K562 (cell line): Measurements from ENCODE around the gene SLK. TPM values are rescaled to one million over a fixed set of nuclear protein-coding genes. Genes with fewer than 3 reads are reported as not detected.

Experiments
- ARHGAP35 ChIP-seq: fragments of 450-650 bp; IDR thresholded peaks from 2 replicates; pipeline ENCODE4 v1.6.1; 2018; ENCODE audit not compliant: partially characterized antibody
- DDX20 ChIP-seq: fragments of 450-650 bp; IDR thresholded peaks from 2 replicates; pipeline ENCODE4 v1.6.1; 2016; ENCODE audit warnings: missing genetic modification characterization, low read depth, mild to moderate bottlenecking, missing compliant biosample characterization, moderate library complexity
- FOXA3 ChIP-seq, 2 experiments: fragments of 450-650 bp in 1 of 2; sonication (generic) in 1 of 2; formaldehyde crosslinking; IDR thresholded peaks in 1 of 2; conservative IDR thresholded peaks in 1 of 2; 2 replicates each; pipeline versions ENCODE4 v1.4.0 to v1.8.0; 2020 to 2022; ENCODE audit warnings: mild to moderate bottlenecking in 2 of 2, missing genetic modification reagents in 1 of 2
- FOXK2 ChIP-seq, 2 experiments: fragments of 450-650 bp; IDR thresholded peaks in 1 of 2; conservative IDR thresholded peaks in 1 of 2; 2 replicates each; pipeline ENCODE4 v1.6.1; 2016; ENCODE audit warnings: low read depth in 2 of 2, mild to moderate bottlenecking in 1 of 2
- KAT8 ChIP-seq: fragments of 450-650 bp; IDR thresholded peaks from 2 replicates; pipeline ENCODE4 v1.6.1; 2016; ENCODE audit warnings: low read depth, mild to moderate bottlenecking
- KHSRP ChIP-seq: fragments of 450-650 bp; IDR thresholded peaks from 2 replicates; pipeline ENCODE4 v1.6.1; 2017
- MEIS2 ChIP-seq: fragments of 450-650 bp; IDR thresholded peaks from 2 replicates; pipeline ENCODE4 v1.6.1; 2014; ENCODE audit warnings: mild to moderate bottlenecking; ENCODE audit not compliant: partially characterized antibody
- MTA3 ChIP-seq: fragments of 450-650 bp; formaldehyde crosslinking; IDR thresholded peaks from 2 replicates; pipeline ENCODE4 v1.6.1; 2017; ENCODE audit warnings: mild to moderate bottlenecking, borderline replicate concordance
- NCOA6 ChIP-seq: fragments of 450-650 bp; IDR thresholded peaks from 2 replicates; pipeline ENCODE4 v1.6.1; 2017; ENCODE audit warnings: mild to moderate bottlenecking
- RAD21 ChIP-seq, 2 experiments: fragments of 250-450 bp in 1 of 2; fragments of 450-650 bp in 1 of 2; sonication (Bioruptor Pico) in 1 of 2; formaldehyde crosslinking in 1 of 2; IDR thresholded peaks in 1 of 2; conservative IDR thresholded peaks in 1 of 2; 2 replicates each; pipeline versions ENCODE4 v1.4.0 to v1.8.0; 2020 to 2022; ENCODE audit warnings: mild to moderate bottlenecking in 2 of 2, moderate library complexity in 1 of 2
- TBP ChIP-seq: optimal IDR thresholded peaks from 2 replicates; pipeline ENCODE3; 2011; ENCODE audit warnings: low read depth, low read length, improper control_type of control experiment
- TCF7L2 ChIP-seq: fragments of 150-350 bp; IDR thresholded peaks from 2 replicates; pipeline ENCODE4 v1.6.1; 2016; ENCODE audit warnings: low read depth, mild to moderate bottlenecking, low read length, moderate library complexity
- ZNF324 ChIP-seq: fragments of 250-450 bp; sonication (Bioruptor Pico); IDR thresholded peaks from 2 replicates; pipeline ENCODE4 v1.4.0; 2020; ENCODE audit warnings: mild to moderate bottlenecking
- ZNF395 ChIP-seq: fragments of 200-800 bp; sonication (Bioruptor generic); IDR thresholded peaks from 2 replicates; pipeline ENCODE4 v1.6.1; 2017; ENCODE audit warnings: missing genetic modification characterization, missing compliant biosample characterization
- ZNF586 ChIP-seq: fragments of 450-650 bp; formaldehyde crosslinking; conservative IDR thresholded peaks from 2 replicates; pipeline ENCODE4 v1.4.0; 2020; ENCODE audit warnings: mild to moderate bottlenecking, moderate library complexity
- ZNF76 ChIP-seq: fragments of 250-450 bp; sonication (Bioruptor Pico); IDR thresholded peaks from 2 replicates; pipeline ENCODE4 v1.4.0; 2020; ENCODE audit warnings: mild to moderate bottlenecking, moderate library complexity, borderline replicate concordance
- ZNF77 ChIP-seq: fragments of 250-450 bp; sonication (Bioruptor Pico); IDR thresholded peaks from 2 replicates; pipeline ENCODE4 v1.5.0; 2020
- polyA plus RNA-seq, 8 experiments: library from polyadenylated mRNA; depleted of rRNA in 4 of 8; stranded (reverse) in 5 of 8; unstranded in 3 of 8; fragments of >200 nt; fragmentation: Nextera tagmentation in 2 of 8; fragmentation: Illumina TruSeq in 1 of 8; extraction: Ambion mirVana in 2 of 8; extraction: Trizol in 1 of 8; gene quantifications; 2 replicates each; pipeline versions ENCODE4 v1.2.1 to v1.2.3, GENCODE V29; 2011 to 2014; ENCODE audit warnings: inconsistent platforms in 1 of 8, missing spikeins in 1 of 8
- total RNA-seq, 7 experiments: library from RNA; depleted of rRNA in 6 of 7; stranded (reverse); fragments of >200 nt in 6 of 7; fragmentation: Illumina TruSeq in 2 of 7; extraction: Trizol in 2 of 7; gene quantifications; 2 replicates each; pipeline versions ENCODE4 v1.2.1 to v1.2.3, GENCODE V29; 2011 to 2021; ENCODE audit warnings: low replicate concordance in 1 of 7
- TF ChIP-seq, protein P1 (sequence below): fragments of 250-450 bp; sonication (Bioruptor Pico); IDR thresholded peaks from 2 replicates; pipeline ENCODE4 v1.4.0; 2020; ENCODE audit warnings: borderline replicate concordance
- TF ChIP-seq, protein P2 (sequence below): fragments of 250-450 bp; sonication (Bioruptor Pico); IDR thresholded peaks from 2 replicates; pipeline ENCODE4 v1.4.0; 2020

The SLK gene
- total and polyA plus RNA-seq, 9 of the 15 experiments (the other 6 are each of a cell fraction or from before 2014, with no cell fraction given) = 8.2 to 40.0 (median 23.4) TPM

- TF ChIP-seq MEIS2 (peak; percentile 53), TCF7L2 (no peak), TBP (peak; percentile 60), FOXK2 (conservative IDR thresholded peaks at IDR 0.05 in 1 of 2, IDR thresholded peaks at IDR 0.05 in 1 of 2; ENCODE audit: low read depth in 2 of 2) (no peak), NCOA6 (peak; percentile 75), ZNF324 (CRISPR knock-in tag) (no peak), MTA3 (no peak), ZNF395 (peak; percentile 95), ZNF76 (peak; percentile 72; the same call in 1 of the 2 replicates), ARHGAP35 (no peak), KAT8 (no peak), KHSRP (no peak), ZNF586 (no peak), ZNF77 (CRISPR knock-in tag) (no peak), FOXA3 (CRISPR knock-in tag; conservative IDR thresholded peaks at IDR 0.05 in 1 of 2, IDR thresholded peaks at IDR 0.05 in 1 of 2) (no peak), DDX20 (tag) (no peak), RAD21 (CRISPR knock-in tag; conservative IDR thresholded peaks at IDR 0.05 in 1 of 2, IDR thresholded peaks at IDR 0.05 in 1 of 2) (no peak)
- TF ChIP-seq, protein P1, sequence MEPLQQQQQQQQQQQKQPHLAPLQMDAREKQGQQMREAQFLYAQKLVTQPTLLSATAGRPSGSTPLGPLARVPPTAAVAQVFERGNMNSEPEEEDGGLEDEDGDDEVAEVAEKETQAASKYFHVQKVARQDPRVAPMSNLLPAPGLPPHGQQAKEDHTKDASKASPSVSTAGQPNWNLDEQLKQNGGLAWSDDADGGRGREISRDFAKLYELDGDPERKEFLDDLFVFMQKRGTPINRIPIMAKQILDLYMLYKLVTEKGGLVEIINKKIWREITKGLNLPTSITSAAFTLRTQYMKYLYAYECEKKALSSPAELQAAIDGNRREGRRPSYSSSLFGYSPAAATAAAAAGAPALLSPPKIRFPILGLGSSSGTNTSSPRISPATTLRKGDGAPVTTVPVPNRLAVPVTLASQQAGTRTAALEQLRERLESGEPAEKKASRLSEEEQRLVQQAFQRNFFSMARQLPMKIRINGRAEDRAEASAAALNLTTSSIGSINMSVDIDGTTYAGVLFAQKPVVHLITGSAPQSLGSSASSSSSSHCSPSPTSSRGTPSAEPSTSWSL (CRISPR knock-in tag) = no peak
- TF ChIP-seq, protein P2, sequence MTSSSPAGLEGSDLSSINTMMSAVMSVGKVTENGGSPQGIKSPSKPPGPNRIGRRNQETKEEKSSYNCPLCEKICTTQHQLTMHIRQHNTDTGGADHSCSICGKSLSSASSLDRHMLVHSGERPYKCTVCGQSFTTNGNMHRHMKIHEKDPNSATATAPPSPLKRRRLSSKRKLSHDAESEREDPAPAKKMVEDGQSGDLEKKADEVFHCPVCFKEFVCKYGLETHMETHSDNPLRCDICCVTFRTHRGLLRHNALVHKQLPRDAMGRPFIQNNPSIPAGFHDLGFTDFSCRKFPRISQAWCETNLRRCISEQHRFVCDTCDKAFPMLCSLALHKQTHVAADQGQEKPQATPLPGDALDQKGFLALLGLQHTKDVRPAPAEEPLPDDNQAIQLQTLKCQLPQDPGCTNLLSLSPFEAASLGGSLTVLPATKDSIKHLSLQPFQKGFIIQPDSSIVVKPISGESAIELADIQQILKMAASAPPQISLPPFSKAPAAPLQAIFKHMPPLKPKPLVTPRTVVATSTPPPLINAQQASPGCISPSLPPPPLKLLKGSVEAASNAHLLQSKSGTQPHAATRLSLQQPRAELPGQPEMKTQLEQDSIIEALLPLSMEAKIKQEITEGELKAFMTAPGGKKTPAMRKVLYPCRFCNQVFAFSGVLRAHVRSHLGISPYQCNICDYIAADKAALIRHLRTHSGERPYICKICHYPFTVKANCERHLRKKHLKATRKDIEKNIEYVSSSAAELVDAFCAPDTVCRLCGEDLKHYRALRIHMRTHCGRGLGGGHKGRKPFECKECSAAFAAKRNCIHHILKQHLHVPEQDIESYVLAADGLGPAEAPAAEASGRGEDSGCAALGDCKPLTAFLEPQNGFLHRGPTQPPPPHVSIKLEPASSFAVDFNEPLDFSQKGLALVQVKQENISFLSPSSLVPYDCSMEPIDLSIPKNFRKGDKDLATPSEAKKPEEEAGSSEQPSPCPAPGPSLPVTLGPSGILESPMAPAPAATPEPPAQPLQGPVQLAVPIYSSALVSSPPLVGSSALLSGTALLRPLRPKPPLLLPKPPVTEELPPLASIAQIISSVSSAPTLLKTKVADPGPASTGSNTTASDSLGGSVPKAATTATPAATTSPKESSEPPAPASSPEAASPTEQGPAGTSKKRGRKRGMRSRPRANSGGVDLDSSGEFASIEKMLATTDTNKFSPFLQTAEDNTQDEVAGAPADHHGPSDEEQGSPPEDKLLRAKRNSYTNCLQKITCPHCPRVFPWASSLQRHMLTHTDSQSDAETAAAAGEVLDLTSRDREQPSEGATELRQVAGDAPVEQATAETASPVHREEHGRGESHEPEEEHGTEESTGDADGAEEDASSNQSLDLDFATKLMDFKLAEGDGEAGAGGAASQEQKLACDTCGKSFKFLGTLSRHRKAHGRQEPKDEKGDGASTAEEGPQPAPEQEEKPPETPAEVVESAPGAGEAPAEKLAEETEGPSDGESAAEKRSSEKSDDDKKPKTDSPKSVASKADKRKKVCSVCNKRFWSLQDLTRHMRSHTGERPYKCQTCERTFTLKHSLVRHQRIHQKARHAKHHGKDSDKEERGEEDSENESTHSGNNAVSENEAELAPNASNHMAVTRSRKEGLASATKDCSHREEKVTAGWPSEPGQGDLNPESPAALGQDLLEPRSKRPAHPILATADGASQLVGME (CRISPR knock-in tag) = no peak
Measured at GRCh38 chr10:103966671-103967447, at the start of gene SLK (continued).
